Effector memory CD8-positive, alpha-beta T cell (primary cell): ENCODE results near the gene MEF2B.
A peak's percentile ranks its signal among the peaks of the same experiment; 100 is the strongest.

Source experiments
- ATAC-seq: fragments of 150-1000 bp; cut with Tn5 transposase; replicated peaks from 2 replicates; pipeline ENCODE4 v1.10.0; 2021; ENCODE audit warnings: mild to moderate bottlenecking, moderate library complexity
- DNase-seq, 3 experiments: peaks; one replicate each; pipeline ENCODE4 v3.0.0; 2021
- H3K27ac Mint-ChIP-seq, 2 donors: one replicate each; pipeline ENCODE4 v1.8.0; 2022; ENCODE audit warnings: mild to moderate bottlenecking in 2 of 2, mixed read lengths in 2 of 2, moderate library complexity in 2 of 2
- H3K27me3 Mint-ChIP-seq, 2 donors: one replicate each; pipeline ENCODE4 v1.8.0; 2022; ENCODE audit warnings: mixed read lengths in 2 of 2
- H3K36me3 Mint-ChIP-seq: one replicate; pipeline ENCODE4 v1.8.0; 2022; ENCODE audit warnings: mild to moderate bottlenecking, moderate library complexity, mixed read lengths; ENCODE audit not compliant: insufficient read depth
- H3K4me1 Mint-ChIP-seq, 2 donors: one replicate each; pipeline ENCODE4 v1.8.0; 2022; ENCODE audit warnings: low read depth in 2 of 2, mixed read lengths in 2 of 2
- H3K4me3 Mint-ChIP-seq, 2 donors: one replicate each; pipeline ENCODE4 v1.8.0; 2022; ENCODE audit warnings: mild to moderate bottlenecking in 2 of 2, mixed read lengths in 2 of 2, moderate library complexity in 2 of 2
- H3K9me3 Mint-ChIP-seq, 2 donors: one replicate each; pipeline ENCODE4 v1.8.0; 2022; ENCODE audit warnings: mixed read lengths in 2 of 2

The MEF2B gene

GRCh38 chr19:19205416-19206410 is 35.6 kb upstream of the MEF2B start:
- ATAC-seq (no peak), DNase-seq (no peak)
- peaks cover 8 to 10% of the 10 kb centered on the region in 2 donors for H3K9me3 Mint-ChIP-seq
- peaks cover 26 to 36% of the 10 kb centered on the region in 2 donors for H3K4me1 Mint-ChIP-seq
- H3K36me3 Mint-ChIP-seq, result peaks cover 8% of the 10 kb centered on the region
- H3K27me3 Mint-ChIP-seq, result peaks cover 6 to 25% of the 10 kb centered on the region in 2 donors
- H3K27ac Mint-ChIP-seq, result no peak overlapping the region
- no peak overlapping the region for H3K4me3 Mint-ChIP-seq

- Mint-ChIP-seq H3K4me1 (peaks cover 26 to 39% of the 10 kb centered on the region in 2 donors), H3K36me3 (peaks cover 12% of the 10 kb centered on the region), H3K4me3 (peak overlapping the region; percentile 91 to 93), H3K27ac (peak overlapping the region in 1 of 2 donors; percentile 92), H3K9me3 (peaks cover 8 to 10% of the 10 kb centered on the region in 2 donors), H3K27me3 (peaks cover 0 to 13% of the 10 kb centered on the region in 2 donors)
- no peak for ATAC-seq
- no peak for DNase-seq
Measured at GRCh38 chr19:19204181-19204580, 34.1 kb upstream of the MEF2B start.

- ATAC-seq (peak; percentile 94), DNase-seq (peak; percentile 86 to 89 (median 87))
- peak within 1 kb of the TSS; percentile 74 to 92 for H3K27ac Mint-ChIP-seq
- peaks cover 12% of the 10 kb centered on the region for H3K36me3 Mint-ChIP-seq
- H3K4me3 Mint-ChIP-seq, result peak within 1 kb of the TSS; percentile 91 to 93
- peaks cover 0 to 13% of the 10 kb centered on the region in 2 donors for H3K27me3 Mint-ChIP-seq
- H3K9me3 Mint-ChIP-seq, result peaks cover 8 to 10% of the 10 kb centered on the region in 2 donors
- H3K4me1 Mint-ChIP-seq, result peaks cover 26 to 40% of the 10 kb centered on the region in 2 donors
Measured at GRCh38 chr19:19203012-19203856, 33.2 kb upstream of the MEF2B start, which contains the start of gene NR2C2AP. NR2C2AP (minus strand) TSS chr19:19203414; CDS start chr19:19203060, 354 bp downstream.

GRCh38 chr19:19202707-19203011 is 32.6 kb upstream of the MEF2B start:
- peaks cover 12% of the 10 kb centered on the region for H3K36me3 Mint-ChIP-seq
- peak overlapping the region; percentile 91 to 93 for H3K4me3 Mint-ChIP-seq
- H3K27ac Mint-ChIP-seq, result peak overlapping the region; percentile 74 to 92
- DNase-seq, result no peak
- no peak for ATAC-seq
- H3K9me3 Mint-ChIP-seq, result peaks cover 7% of the 10 kb centered on the region in 2 donors
- peaks cover 23 to 37% of the 10 kb centered on the region in 2 donors for H3K4me1 Mint-ChIP-seq
- H3K27me3 Mint-ChIP-seq, result peaks cover 0 to 11% of the 10 kb centered on the region in 2 donors

- Mint-ChIP-seq H3K27ac (peak overlapping the region; percentile 74 to 92), H3K9me3 (peaks cover under 1% of the 10 kb centered on the region in 2 donors), H3K36me3 (peaks cover 12% of the 10 kb centered on the region), H3K4me3 (peak overlapping the region; percentile 91 to 93), H3K27me3 (peaks cover 0 to 4% of the 10 kb centered on the region in 2 donors), H3K4me1 (peaks cover 16 to 30% of the 10 kb centered on the region in 2 donors)
- no peak for ATAC-seq
- no peak for DNase-seq
Measured at GRCh38 chr19:19201697-19202630, 31.9 kb upstream of the MEF2B start.

GRCh38 chr19:19193926-19194325 is 23.9 kb upstream of the MEF2B start:
- peak overlapping the region; percentile 1 to 99 for H3K27ac Mint-ChIP-seq
- H3K36me3 Mint-ChIP-seq, result peaks cover 30% of the 10 kb centered on the region
- no peaks in the 10 kb centered on the region for H3K9me3 Mint-ChIP-seq
- H3K4me1 Mint-ChIP-seq, result peaks cover 29% of the 10 kb centered on the region in 2 donors
- H3K27me3 Mint-ChIP-seq, result no peaks in the 10 kb centered on the region
- DNase-seq, result no peak
- ATAC-seq, result no peak
- peak overlapping the region; percentile 96 for H3K4me3 Mint-ChIP-seq

GRCh38 chr19:19192910-19193423 is 22.9 kb upstream of the MEF2B start:
- ATAC-seq (no peak), DNase-seq (peak in 1 of 3 experiments; percentile 12)
- Mint-ChIP-seq H3K4me3 (peak overlapping the region; percentile 96), H3K36me3 (peaks cover 36% of the 10 kb centered on the region), H3K4me1 (peaks cover 27 to 29% of the 10 kb centered on the region in 2 donors), H3K27me3 (no peaks in the 10 kb centered on the region), H3K27ac (peak overlapping the region; percentile 99 to 100), H3K9me3 (no peaks in the 10 kb centered on the region)

DNA sequence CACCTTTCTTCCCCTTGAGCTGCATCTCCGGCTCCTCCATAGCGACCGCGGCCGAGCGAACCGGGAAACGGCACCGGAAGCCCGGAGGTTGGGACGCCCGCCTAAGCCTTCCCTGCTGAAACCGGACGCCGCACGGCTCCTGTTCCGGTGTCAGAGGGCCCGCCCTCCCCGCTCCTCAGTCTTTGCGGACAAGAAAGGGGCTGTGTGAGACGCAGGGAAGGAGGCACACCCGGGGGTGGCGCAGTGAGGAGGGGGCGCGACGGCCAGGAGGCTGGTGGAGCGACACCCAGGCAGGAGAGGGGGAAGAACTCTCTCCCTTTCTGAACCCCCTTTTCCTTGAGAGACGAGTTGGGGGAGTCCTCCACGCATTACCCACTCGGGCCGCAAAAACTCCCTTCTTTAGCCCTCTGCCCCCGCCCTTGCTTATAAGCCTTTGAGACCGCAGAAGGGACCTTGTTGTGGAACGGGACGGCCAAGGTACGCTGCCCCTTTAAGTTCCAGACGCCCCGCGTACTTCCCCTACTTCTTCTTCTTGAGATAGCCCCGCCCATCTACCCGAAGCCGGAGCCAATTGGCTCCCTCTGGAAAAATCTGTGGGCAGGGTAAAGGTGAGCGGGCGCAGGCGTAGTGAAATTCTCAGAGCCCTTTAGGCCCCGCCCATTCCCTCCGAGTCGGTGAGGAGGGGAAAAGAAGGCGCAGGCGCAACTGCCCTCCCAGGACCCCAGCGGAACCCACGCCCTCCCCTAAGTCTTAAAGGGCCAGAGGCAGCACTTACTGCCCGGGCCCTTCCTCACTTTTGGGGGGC is 22.2 kb upstream of the MEF2B start, which contains the start of the genes BORCS8 and RFXANK:
Gene BORCS8 (minus strand): TSS at position 75 of the 805 bp plus-strand sequence. CDS start 35 bp downstream, at position 40.
Gene RFXANK (plus strand): TSS at position 181 of the 805 bp plus-strand sequence. CDS start 1,689 bp downstream, outside the sequence.
- Mint-ChIP-seq H3K36me3 (peaks cover 36% of the 10 kb centered on the region), H3K4me1 (peaks cover 27 to 29% of the 10 kb centered on the region in 2 donors), H3K4me3 (peak within 1 kb of the TSS; percentile 96)

GRCh38 chr19:19191768-19192077 is 21.7 kb upstream of the MEF2B start:
- DNase-seq (no peak), ATAC-seq (no peak)
- no peaks in the 10 kb centered on the region for H3K9me3 Mint-ChIP-seq
- peak overlapping the region; percentile 96 for H3K4me3 Mint-ChIP-seq
- H3K27ac Mint-ChIP-seq, result peak overlapping the region; percentile 99 to 100
- peaks cover 30 to 32% of the 10 kb centered on the region in 2 donors for H3K4me1 Mint-ChIP-seq
- no peaks in the 10 kb centered on the region for H3K27me3 Mint-ChIP-seq
- peaks cover 36% of the 10 kb centered on the region for H3K36me3 Mint-ChIP-seq

More for the DNA sequence above, 22.2 kb upstream of the MEF2B start, which contains the start of the genes BORCS8 and RFXANK:
- DNase-seq, result peak; percentile 97 to 98 (median 98)
- ATAC-seq, result peak; percentile 90
- no peaks in the 10 kb centered on the region for H3K9me3 Mint-ChIP-seq
- no peaks in the 10 kb centered on the region for H3K27me3 Mint-ChIP-seq
- H3K27ac Mint-ChIP-seq, result peak within 1 kb of the TSS; percentile 99 to 100

GRCh38 chr19:19186742-19187141 is 16.7 kb upstream of the MEF2B start:
- Mint-ChIP-seq H3K4me1 (peaks cover 25 to 31% of the 10 kb centered on the region in 2 donors), H3K27ac (peak overlapping the region in 1 of 2 donors; percentile 86), H3K27me3 (no peaks in the 10 kb centered on the region), H3K9me3 (no peaks in the 10 kb centered on the region), H3K36me3 (peaks cover 38% of the 10 kb centered on the region), H3K4me3 (no peak overlapping the region)
- DNase-seq (no peak), ATAC-seq (no peak)

- peak; percentile 52 to 60 (median 54) for DNase-seq
- peak; percentile 93 for ATAC-seq
- Mint-ChIP-seq H3K4me1 (peaks cover 23 to 25% of the 10 kb centered on the region in 2 donors), H3K27me3 (no peaks in the 10 kb centered on the region), H3K9me3 (no peaks in the 10 kb centered on the region), H3K27ac (peak overlapping the region in 1 of 2 donors; percentile 86), H3K36me3 (peaks cover 42% of the 10 kb centered on the region), H3K4me3 (no peak overlapping the region)
Measured at GRCh38 chr19:19185853-19186740, 16.0 kb upstream of the MEF2B start.
